ENCODE measurements around the gene FYN.

The FYN gene

DNA sequence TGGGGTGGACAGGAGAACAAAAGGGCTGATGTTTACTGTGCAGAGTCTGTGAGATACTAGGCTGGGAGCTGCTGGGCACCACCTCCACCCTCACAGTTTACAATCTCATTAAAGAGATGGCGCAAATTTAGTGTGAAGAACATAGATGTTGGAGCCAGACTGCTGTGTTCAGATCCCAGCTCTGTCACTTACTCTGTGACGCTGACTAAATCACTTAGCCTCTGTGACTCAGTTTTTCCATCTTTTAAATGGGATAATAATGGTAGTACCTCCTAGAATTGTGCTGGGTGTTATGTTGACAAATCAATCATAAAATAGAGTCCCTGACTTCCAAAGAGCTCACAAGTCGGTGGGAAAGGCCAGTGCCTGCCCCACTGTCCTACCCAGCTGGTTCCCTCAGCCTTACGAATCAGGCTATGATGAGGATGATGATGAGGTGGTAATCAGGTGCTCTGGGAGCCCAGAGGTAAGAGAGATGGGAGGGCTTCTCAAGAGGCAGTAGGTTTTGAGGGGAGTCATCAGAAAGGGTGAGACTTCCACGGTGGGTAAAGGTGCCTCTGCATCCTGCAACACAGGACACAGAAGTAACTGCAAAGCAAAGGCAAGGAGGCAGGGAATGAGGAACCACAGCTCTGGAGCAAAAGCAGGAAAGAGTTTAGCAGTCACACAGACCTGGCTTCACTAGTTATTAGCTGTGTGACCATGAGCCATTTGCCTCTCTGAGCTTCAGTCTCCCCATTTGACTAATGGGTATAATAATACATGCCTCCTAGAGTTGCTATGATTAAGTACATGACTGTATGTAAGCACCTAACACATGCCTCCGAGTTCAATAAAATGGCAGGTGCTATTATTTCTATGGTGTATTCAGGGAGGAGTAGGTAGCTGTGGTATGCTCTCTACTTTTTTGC is 8.9 kb downstream of the FYN start:
- TF ChIP-seq, protein P1, sequence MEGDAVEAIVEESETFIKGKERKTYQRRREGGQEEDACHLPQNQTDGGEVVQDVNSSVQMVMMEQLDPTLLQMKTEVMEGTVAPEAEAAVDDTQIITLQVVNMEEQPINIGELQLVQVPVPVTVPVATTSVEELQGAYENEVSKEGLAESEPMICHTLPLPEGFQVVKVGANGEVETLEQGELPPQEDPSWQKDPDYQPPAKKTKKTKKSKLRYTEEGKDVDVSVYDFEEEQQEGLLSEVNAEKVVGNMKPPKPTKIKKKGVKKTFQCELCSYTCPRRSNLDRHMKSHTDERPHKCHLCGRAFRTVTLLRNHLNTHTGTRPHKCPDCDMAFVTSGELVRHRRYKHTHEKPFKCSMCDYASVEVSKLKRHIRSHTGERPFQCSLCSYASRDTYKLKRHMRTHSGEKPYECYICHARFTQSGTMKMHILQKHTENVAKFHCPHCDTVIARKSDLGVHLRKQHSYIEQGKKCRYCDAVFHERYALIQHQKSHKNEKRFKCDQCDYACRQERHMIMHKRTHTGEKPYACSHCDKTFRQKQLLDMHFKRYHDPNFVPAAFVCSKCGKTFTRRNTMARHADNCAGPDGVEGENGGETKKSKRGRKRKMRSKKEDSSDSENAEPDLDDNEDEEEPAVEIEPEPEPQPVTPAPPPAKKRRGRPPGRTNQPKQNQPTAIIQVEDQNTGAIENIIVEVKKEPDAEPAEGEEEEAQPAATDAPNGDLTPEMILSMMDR (IDR thresholded peaks at IDR 0.05; ENCODE audit: insufficient read depth, low read depth, low read length, missing control alignments) = no peak
- no peak overlapping the region for H3K4me3 ChIP-seq (ENCODE audit: low read depth, low read length)
- no peak for DNase-seq (ENCODE audit: low read depth)

DNA sequence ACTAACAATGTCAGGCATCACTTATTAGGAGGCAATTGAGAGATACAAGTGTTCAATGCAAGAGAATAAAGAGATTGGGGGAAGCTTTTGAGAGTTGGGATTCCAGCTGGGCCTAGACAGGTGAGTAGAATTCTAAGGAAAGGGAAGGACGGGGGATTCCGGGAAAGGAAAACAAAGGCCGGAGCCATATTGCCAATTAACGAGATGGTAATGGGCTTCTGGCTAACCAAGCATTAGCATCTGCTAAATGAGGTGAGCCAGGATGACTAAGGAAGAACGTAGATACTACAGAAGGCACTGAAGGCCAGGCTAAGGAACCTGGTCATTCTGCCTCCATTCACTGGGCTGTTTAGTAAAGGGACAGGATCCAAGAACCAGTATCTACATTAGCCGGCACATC is 10.5 kb downstream of the FYN start:
- no peak overlapping the region for H3K4me3 ChIP-seq (ENCODE audit: low read depth, low read length)
- TF ChIP-seq, protein P1 (IDR thresholded peaks at IDR 0.05; ENCODE audit: insufficient read depth, low read depth, low read length, missing control alignments) = no peak
- no peak for DNase-seq (ENCODE audit: low read depth)

DNA sequence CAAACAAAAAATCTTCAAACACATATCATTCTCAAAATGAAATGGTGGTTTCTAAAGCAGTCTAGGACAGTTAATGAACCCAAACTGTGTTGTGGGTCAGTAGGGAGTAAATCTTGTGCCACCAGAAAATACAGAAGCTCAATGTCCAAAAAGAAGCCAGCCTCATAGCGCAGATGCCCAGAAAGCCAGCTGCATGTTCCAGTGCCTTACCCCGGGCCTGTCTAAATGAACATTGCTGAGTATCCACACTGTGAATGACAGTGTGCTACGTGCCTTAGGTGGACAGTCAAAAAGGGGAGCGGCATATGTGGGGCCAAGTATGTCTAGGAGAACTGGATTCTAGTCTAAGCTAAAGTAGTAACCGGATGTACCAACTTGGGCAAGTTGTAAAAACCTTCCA is 10.9 kb downstream of the FYN start:
- no peak for DNase-seq (ENCODE audit: low read depth)
- H3K4me3 ChIP-seq (ENCODE audit: low read depth, low read length) = no peak overlapping the region
- TF ChIP-seq, protein P1 (IDR thresholded peaks at IDR 0.05; ENCODE audit: insufficient read depth, low read depth, low read length, missing control alignments) = no peak

DNA sequence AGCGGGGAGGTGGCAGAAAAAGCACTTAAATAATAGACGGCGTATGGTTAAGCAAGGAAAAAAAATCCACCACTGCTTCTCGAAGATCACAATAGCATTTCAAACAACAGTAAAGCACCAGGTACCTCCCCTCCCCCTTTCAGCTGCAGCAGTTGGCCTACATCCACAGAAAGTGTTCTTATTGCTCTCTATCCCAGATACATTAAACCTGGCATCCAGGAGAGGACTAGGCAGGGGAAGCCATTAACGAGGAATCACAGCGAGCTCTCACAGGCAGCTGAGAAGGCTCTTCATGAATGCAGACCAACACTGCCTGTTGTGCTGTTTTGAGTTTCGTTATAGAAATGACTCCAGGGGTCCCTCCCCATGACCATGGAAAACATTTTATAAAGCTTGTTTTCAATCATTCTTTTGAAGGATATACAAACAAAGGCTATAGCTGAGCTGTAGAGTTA is 11.8 kb downstream of the FYN start:
- TF ChIP-seq, protein P1 (IDR thresholded peaks at IDR 0.05; ENCODE audit: insufficient read depth, low read depth, low read length, missing control alignments) = no peak
- no peak overlapping the region for H3K4me3 ChIP-seq (ENCODE audit: low read depth, low read length)
- DNase-seq (ENCODE audit: low read depth) = no peak

DNA sequence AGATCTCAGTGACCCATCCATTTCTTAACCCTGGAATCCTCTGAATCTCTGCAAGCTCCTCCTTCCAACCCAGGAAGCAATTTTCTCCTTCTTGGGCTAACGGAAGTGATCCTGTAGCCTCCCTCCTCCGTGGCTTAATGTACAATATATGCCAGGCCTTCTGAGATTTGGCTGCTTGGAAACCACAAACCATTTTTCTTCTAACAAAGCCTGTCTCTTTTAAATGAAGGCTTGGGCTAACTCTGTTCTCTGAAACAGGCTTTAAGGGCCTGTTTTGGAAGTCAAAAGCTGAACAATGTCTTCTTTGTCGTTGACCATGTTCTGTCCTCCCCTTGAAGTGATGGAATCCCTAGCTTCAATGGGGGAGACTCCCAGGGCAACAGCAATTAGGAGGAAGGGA is 14.9 kb downstream of the FYN start:
- TF ChIP-seq, protein P1 (IDR thresholded peaks at IDR 0.05; ENCODE audit: insufficient read depth, low read depth, low read length, missing control alignments) = no peak
- no peak for DNase-seq (ENCODE audit: low read depth)
- H3K4me3 ChIP-seq (ENCODE audit: low read depth, low read length) = no peak overlapping the region

DNA sequence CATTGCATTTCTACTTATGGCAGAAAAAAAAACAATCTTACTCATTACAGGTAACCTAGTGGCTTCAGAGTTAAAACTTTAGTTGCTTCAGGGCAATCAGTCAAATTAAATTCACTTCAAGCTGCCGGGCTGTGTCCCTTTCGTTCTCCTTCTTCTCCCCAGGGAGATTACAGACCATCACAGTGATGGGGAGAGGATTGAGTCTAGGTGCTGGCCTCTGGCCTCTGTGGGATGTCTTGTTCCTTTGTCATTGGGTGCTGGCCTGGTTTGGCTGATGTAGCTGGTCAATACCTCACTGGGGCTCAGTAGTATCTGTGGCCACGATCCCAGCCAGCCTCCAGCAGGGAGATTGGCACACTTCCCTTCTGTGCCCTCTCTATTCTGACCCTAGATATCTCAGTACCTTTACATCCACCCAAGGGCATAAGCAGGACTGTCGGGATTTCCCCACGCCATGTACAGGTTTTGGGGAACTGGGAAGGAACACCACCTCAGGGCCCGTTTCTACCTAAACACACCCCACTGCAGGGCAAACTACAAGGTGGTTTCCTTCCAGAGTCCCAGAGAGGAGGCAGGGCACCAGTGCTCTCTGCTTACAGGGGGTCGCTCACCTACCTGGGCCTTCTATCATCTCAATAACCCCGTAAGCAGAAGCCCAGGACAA is 15.4 kb downstream of the FYN start:
- DNase-seq (ENCODE audit: low read depth) = no peak
- TF ChIP-seq, protein P1 (IDR thresholded peaks at IDR 0.05; ENCODE audit: insufficient read depth, low read depth, low read length, missing control alignments) = no peak
- H3K4me3 ChIP-seq (ENCODE audit: low read depth, low read length) = no peak overlapping the region
